GM12873 (cell line): ENCODE measurements around the gene TOP2A.

Source experiments
- TF ChIP-seq, protein P1 (sequence below): IDR thresholded peaks from 2 replicates; pipeline ENCODE4 v1.5.1; 2012; ENCODE audit warnings: low read depth, mild to moderate bottlenecking, moderate library complexity, low read length, control low read depth; ENCODE audit not compliant: insufficient read depth; ENCODE audit errors: missing control alignments

Gene TOP2A

DNA sequence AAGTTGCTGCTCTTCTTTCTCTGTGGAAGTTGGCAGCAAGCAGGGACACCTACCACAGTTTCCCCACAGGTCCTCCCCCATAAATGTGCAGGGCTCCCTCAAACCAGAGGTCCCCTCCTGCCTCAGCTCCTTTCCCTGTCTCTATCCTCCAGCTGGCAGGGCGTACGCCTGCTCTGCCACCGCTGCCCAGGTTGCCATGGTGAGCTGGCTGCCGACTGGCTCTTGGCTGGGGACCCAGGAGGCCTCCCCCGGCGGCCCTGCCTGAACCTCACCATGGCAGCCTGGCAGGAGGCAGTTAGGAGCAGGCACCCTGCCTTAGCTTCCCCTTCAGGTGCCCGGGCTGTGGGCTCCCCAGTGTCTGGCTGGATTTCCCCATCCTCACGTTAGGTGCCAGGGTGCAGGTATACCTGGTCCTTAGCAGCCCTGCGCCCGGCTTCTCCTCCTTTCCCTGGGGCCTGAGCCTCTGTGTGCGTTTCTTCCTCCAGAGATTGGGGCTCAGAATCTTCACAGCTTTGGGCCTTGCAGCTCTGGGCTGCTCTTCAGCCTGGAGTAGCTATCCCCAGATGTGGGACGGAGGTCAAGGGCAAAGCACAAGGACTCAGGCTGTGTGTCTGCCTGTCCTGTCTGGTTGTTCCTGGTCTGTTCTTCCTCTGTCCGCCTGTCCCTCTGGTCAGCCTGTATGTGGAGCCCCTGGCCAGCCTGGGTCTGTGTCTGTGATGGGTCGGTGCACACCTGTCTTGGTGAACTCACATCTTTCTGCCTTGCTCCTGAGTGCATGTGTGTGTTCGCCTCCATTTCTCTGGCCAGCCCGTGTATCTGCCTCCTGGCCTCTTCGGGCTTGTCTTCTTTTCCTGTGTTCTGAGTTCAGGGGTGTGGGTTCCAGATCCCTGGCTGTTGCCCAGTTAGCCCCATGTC, 68.9 kb downstream of the TOP2A start:
- TF ChIP-seq, protein P1, sequence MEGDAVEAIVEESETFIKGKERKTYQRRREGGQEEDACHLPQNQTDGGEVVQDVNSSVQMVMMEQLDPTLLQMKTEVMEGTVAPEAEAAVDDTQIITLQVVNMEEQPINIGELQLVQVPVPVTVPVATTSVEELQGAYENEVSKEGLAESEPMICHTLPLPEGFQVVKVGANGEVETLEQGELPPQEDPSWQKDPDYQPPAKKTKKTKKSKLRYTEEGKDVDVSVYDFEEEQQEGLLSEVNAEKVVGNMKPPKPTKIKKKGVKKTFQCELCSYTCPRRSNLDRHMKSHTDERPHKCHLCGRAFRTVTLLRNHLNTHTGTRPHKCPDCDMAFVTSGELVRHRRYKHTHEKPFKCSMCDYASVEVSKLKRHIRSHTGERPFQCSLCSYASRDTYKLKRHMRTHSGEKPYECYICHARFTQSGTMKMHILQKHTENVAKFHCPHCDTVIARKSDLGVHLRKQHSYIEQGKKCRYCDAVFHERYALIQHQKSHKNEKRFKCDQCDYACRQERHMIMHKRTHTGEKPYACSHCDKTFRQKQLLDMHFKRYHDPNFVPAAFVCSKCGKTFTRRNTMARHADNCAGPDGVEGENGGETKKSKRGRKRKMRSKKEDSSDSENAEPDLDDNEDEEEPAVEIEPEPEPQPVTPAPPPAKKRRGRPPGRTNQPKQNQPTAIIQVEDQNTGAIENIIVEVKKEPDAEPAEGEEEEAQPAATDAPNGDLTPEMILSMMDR, result no peak

DNA sequence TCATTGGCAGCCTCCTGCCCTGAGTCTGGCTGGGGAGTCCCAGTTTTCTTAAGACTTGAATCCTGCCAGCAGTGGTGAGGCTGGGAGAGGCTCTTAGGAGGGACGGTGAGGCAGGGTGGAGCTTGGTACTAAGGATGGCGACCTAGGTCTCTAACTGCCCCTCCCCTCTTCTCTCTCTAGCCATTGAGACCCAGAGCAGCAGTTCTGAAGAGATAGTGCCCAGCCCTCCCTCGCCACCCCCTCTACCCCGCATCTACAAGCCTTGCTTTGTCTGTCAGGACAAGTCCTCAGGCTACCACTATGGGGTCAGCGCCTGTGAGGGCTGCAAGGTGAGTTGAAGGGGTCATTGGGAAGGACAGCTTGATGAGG, 69.6 kb downstream of the TOP2A start:
- TF ChIP-seq, protein P1, result no peak

DNA sequence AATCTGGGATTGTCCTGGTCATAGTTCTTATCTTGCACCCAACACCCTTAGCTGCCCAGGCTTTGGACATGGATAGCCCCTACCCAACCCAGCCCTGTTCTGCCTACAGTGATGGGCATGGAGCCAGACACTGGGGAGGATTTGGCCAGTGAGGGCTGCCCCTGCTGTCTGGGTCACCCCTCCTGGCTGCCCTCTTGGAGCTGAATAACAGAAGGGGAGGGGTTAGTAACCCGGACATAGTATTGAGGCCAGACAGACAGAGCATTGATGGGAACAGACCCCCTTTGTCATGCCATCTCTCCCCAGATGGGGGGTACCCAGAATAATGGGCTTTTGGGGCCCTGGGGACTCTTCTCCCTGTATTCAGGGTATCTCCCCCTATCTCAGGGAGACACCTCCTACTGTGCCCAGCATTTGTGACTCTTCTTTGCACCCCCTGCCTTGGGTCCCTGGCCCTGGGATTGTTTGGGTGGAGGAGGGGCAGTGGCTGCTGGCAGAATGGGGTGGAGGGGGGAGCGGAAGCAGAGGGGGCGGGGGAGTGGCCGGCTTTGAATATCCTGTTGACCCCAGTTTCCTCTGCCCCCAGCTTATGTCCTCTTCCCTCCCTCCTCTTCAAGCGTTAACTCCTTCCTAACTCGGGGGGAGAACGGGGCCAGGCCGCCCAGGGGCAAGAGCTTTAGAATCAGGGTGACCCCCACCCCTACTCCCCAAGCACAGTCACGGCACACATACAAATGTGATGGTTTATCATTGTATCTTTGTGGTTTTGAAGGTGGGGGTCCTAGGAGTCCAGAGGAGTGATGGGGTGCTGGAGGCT, 70.2 kb downstream of the TOP2A start:
- TF ChIP-seq, protein P1, result no peak

DNA sequence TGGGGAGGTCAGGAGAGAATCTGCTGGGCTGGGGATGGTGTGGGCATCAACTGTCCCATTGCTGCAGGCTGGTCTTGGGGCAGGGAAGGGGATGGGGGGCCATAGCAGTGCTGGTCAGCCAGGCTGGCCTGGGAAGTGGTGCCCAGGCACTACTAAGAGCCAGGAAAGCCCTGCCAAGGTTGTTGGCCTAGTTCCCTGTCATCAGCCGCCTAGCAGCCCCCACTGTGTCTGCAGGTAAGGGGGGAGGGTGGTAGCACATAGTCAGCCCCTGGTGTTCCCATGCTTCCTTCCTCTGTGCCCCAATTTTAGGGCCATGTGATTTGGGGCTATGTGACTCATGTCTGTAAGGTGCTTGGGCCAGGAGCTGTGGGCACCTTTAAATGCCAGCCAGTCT, 70.9 kb downstream of the TOP2A start:
- TF ChIP-seq, protein P1, result no peak

DNA sequence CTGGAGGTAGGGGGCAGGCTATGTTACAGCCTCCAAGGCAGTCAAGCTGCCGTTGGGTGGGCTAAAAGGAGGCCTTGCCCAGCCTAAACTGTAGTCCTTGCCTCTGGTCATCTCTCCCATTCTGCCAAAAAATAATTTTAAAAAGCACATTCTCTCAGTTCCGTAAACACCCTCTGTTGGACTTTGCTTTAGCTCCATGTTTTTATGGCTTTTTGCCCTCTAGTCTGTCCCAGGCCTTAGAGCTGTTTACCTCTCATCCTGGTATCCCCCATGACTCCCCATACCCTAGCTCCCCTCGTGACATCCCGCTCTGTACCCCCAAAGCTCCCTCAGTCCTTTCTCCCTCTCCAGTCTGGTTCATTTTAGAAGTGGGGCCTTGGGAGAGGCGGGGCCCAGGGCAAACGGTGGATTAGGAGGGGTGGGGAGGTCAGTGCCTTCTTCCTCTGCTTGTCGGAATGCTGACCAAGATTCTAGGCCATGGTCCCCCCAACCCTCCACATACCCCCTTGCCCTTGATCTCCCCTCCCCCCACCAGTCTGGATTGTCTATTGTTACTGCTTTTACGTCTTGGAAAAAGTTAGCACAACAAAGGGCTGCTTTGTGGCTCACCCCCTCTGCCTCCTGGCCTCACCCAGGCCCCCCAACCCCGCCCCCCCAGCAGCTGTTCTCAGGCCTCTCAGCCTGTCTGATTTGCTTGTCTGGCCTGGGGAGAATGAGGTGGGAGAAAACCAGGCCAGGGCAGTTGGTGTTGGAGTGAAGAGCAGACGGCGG, 71.5 kb downstream of the TOP2A start:
- TF ChIP-seq, protein P1, result no peak

DNA sequence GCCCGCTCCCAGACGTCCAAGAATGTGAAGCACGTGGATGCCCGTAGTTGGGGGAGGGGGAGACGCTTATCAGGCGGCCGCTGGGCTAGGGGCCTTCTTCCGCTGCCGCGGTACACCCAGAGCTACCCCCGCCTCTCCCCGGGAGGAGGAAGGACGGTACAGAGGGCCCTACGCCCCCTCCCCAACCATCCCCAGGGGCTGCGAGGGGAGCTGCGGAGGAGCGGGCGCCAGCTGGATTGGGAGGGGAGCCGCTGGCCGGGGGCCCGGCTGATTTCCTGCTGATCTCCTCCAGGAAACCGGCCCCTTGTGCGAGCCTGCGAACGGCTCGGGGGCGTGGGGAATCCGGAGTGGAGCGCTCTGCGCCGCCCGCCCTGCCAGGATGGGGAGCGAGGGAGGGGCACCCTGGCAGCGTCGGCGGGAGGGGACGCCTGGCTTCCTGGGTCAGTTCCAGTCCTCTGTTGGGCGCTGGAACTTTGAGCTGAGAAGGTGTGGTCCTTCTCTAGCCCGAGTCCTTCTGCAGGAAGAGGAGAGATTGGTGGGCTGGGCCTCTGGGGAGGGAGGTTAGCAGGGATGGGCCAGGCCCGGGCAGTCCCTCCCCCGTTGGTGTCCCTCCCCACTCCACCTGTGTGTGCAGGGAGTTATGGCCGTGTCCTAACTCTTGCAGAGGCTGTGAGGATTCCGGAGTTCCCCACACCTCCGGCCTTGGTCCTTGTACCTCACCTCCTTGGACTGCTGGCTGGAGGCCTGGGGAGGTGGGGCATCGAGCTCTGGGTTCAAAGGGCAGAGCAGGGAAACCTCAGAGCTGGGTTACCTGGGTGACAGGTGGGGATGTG, 72.3 kb downstream of the TOP2A start:
- TF ChIP-seq, protein P1, result no peak
